ENCODE results near the gene DAP. TPM values are rescaled to one million over a fixed set of nuclear protein-coding genes. Genes with fewer than 3 reads are reported as not detected.
"Not testable (repeated sequence)": the region's sequence is repeated elsewhere in the genome, so short reads cannot be mapped to it uniquely, and the experiment has no call there.

Gene DAP
- total and polyA plus RNA-seq, 8 donors, result 9.3 to 184 (median 91.0) TPM

- WGBS, 5 donors, result 32 to 50% (median 37%) methylated on average over 8 of the region's 8 CpGs
- peaks cover 0 to 11% (median 7%) of the 10 kb centered on the region in 4 donors for H3K36me3 ChIP-seq
- intact Hi-C loops (cut with DNase I; ENCODE audit: low total_unique reads), result no loop called here
- no peak for TF ChIP-seq CTCF (IDR thresholded peaks at IDR 0.05)
- TF ChIP-seq EP300 (IDR thresholded peaks at IDR 0.05), result no peak
- TF ChIP-seq POLR2AphosphoS5 (IDR thresholded peaks at IDR 0.05), result no peak
- no peak for TF ChIP-seq POLR2A (IDR thresholded peaks at IDR 0.05)
- DNase-seq, result no peak
- H3K27ac ChIP-seq, result peak overlapping the region; percentile 48 to 94 (median 91)
- H3K4me3 ChIP-seq, result no peak overlapping the region
- no peaks in the 10 kb centered on the region for H3K27me3 ChIP-seq
- peaks cover 13 to 76% (median 38%) of the 10 kb centered on the region in 4 donors for H3K4me1 ChIP-seq
- no peaks in the 10 kb centered on the region for H3K9me3 ChIP-seq
Measured at GRCh38 chr5:10726913-10727517, 34.0 kb downstream of the DAP start.

- Histone ChIP-seq H3K27me3 (no peaks in the 10 kb centered on the region), H3K9me3 (no peaks in the 10 kb centered on the region), H3K36me3 (peaks cover 0 to 7% (median 3%) of the 10 kb centered on the region in 4 donors), H3K27ac (peak overlapping the region; percentile 25 to 94 (median 91)), H3K4me1 (peaks cover 13 to 75% (median 38%) of the 10 kb centered on the region in 4 donors), H3K4me3 (no peak overlapping the region)
- TF ChIP-seq EP300 (IDR thresholded peaks at IDR 0.05) (no peak), POLR2AphosphoS5 (IDR thresholded peaks at IDR 0.05) (peak in 2 of 3 donors; percentile 5 to 10)
- intact Hi-C loops (cut with DNase I; ENCODE audit: low total_unique reads), result no loop called here
- WGBS, 5 donors, result 69 to 83% (median 73%) methylated on average over 10 of the region's 10 CpGs
- DNase-seq, result no peak
Measured at GRCh38 chr5:10726179-10726912, 34.7 kb downstream of the DAP start.

DNA sequence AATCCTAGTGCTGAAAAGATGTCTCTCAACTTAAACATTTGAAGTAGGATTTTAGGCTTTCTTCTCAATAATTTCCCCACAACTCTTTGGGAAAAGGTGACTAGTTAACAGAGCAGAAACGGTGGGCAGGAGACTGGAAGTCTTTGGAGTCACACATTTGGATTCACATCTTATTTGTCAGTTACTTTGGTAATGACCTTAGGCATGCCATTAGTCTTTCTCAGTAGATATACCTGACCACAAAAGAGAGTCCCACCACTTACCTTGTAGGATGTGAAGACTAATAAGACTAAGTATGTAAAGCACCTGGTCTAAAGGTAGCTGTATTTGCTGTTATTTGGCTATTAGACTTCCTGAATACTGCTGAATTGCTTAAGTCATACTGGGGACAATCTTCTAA is 35.4 kb downstream of the DAP start:
- WGBS, 5 donors, result 24 to 53% (median 32%) methylated on average over 1 of the region's 1 CpG

DNA sequence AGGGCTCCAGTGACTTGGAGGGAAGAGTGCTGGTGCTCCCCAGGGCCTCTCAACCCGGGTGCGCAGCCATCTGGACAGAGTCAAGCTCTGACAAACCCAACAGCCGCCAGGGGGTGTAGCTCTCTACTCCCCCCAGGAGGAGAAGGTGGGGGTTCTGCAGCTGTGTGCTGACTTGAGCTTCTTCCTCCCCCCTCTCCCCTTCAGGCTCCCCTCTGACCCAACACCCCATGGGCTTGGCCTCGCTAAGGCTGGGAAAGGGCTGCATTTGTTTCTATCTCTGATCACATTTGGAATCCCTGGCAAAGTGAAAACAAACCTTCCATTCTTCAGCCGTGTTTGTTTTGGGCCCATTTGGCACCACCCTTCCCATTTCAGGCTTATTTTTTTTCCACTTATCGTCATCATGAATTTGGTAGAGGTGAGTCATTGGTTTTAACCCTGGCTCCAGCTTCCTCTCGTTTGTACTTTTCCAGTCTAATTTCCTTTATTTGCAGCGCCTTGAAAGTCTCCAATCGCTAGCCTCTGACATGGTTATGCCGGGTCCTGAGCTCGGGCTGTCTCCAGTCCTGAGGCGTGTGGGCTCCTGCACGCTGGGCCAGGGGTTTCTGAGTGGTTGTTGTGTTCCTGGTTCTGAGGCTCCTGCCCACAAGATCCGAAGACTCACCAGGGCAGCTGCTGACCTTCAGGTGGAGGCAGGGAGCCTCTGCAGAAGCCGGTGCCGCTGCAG is 36.1 kb downstream of the DAP start:
- Histone ChIP-seq H3K27ac (peak overlapping the region; percentile 84 to 98 (median 92)), H3K4me3 (peak overlapping the region in 1 of 4 donors; percentile 1), H3K36me3 (peaks cover 0 to 13% (median 2%) of the 10 kb centered on the region in 4 donors), H3K27me3 (no peaks in the 10 kb centered on the region), H3K4me1 (peaks cover 16 to 85% (median 43%) of the 10 kb centered on the region in 4 donors), H3K9me3 (no peaks in the 10 kb centered on the region)
- intact Hi-C loops (cut with DNase I; ENCODE audit: low total_unique reads), result no loop called here
- TF ChIP-seq CTCF (IDR thresholded peaks at IDR 0.05) (peak in 5 of 7 experiments; percentile 14 to 68 (median 36)), EP300 (IDR thresholded peaks at IDR 0.05) (no peak), POLR2AphosphoS5 (IDR thresholded peaks at IDR 0.05) (peak in 1 of 3 donors; percentile 73), POLR2A (IDR thresholded peaks at IDR 0.05) (no peak)
- peak; percentile 45 to 63 for DNase-seq
- WGBS, 5 donors, result 24 to 48% (median 36%) methylated on average over 15 to 16 of the region's 16 CpGs

More for the DNA sequence above, 35.4 kb downstream of the DAP start:
- peak overlapping the region; percentile 84 to 98 (median 92) for H3K27ac ChIP-seq
- DNase-seq, result no peak
- H3K9me3 ChIP-seq, result no peaks in the 10 kb centered on the region
- no peak for TF ChIP-seq POLR2A (IDR thresholded peaks at IDR 0.05)
- intact Hi-C loops (cut with DNase I; ENCODE audit: low total_unique reads), result no loop called here
- H3K36me3 ChIP-seq, result peaks cover 0 to 12% (median 2%) of the 10 kb centered on the region in 4 donors
- H3K4me3 ChIP-seq, result no peak overlapping the region
- no peaks in the 10 kb centered on the region for H3K27me3 ChIP-seq
- peaks cover 13 to 81% (median 39%) of the 10 kb centered on the region in 4 donors for H3K4me1 ChIP-seq

GRCh38 chr5:10723514-10723913 is 37.5 kb downstream of the DAP start:
- WGBS, 5 donors, result 95 to 100% (median 98%) methylated on average over 1 of the region's 1 CpG
- intact Hi-C loops (cut with DNase I; ENCODE audit: low total_unique reads), result no loop called here
- Histone ChIP-seq H3K4me1 (peaks cover 19 to 88% (median 49%) of the 10 kb centered on the region in 4 donors), H3K9me3 (no peaks in the 10 kb centered on the region), H3K4me3 (no peak overlapping the region), H3K27me3 (no peaks in the 10 kb centered on the region), H3K36me3 (peaks cover 0 to 13% (median 4%) of the 10 kb centered on the region in 4 donors), H3K27ac (peak overlapping the region in 2 of 5 donors; percentile 92 to 94)
- DNase-seq, result no peak
- TF ChIP-seq POLR2A (IDR thresholded peaks at IDR 0.05) (no peak), POLR2AphosphoS5 (IDR thresholded peaks at IDR 0.05) (no peak), EP300 (IDR thresholded peaks at IDR 0.05) (no peak), CTCF (IDR thresholded peaks at IDR 0.05) (no peak)

GRCh38 chr5:10720766-10721165 is 40.3 kb downstream of the DAP start:
- H3K9me3 ChIP-seq; H3K27me3 ChIP-seq; H3K4me3 ChIP-seq; intact Hi-C loops (cut with DNase I; ENCODE audit: low total_unique reads); DNase-seq: not testable (repeated sequence)
- 96 to 100% (median 99%) methylated on average over 1 to 4 of the region's 4 CpGs for WGBS, 5 donors
- Histone ChIP-seq H3K4me1 (peaks cover 11 to 62% (median 31%) of the 10 kb centered on the region in 4 donors), H3K27ac (peak overlapping the region in 4 of 5 donors; percentile 3 to 73 (median 8)), H3K36me3 (peaks cover 0 to 23% (median 10%) of the 10 kb centered on the region in 4 donors)
